ENCODE data around the gene USH2A. TPM values are rescaled to one million over a fixed set of nuclear protein-coding genes. Genes with fewer than 3 reads are reported as not detected.

Gene USH2A
- polyA plus RNA-seq, 2 of the 4 experiments (the other 2 are of a cell fraction) = not detected

GRCh38 chr1:215766521-215766920, 656.7 kb downstream of the USH2A start:
- POLR2A ChIA-PET = no interaction called here

GRCh38 chr1:215765833-215766232, 657.4 kb downstream of the USH2A start:
- TF ChIP-seq EP300 (IDR thresholded peaks at IDR 0.05) (no peak), MYC (IDR thresholded peaks at IDR 0.05; ENCODE audit: borderline replicate concordance, low read length) (no peak), RCOR1 (IDR thresholded peaks at IDR 0.05; ENCODE audit: low read depth, low read length) (no peak), CBX8 (IDR thresholded peaks at IDR 0.05) (no peak), CHD2 (IDR thresholded peaks at IDR 0.05; ENCODE audit: low read length, partially characterized antibody) (no peak), CHD4 (IDR thresholded peaks at IDR 0.05; ENCODE audit: borderline replicate concordance) (no peak), CTCF (IDR thresholded peaks at IDR 0.05) (no peak), HDAC2 (IDR thresholded peaks at IDR 0.05) (no peak), HES2 (IDR thresholded peaks at IDR 0.05) (no peak), KDM1A (IDR thresholded peaks at IDR 0.05; ENCODE audit: low read depth) (no peak), RARB (CRISPR knock-in tag; IDR thresholded peaks at IDR 0.05) (no peak), ESRRA (IDR thresholded peaks at IDR 0.05; ENCODE audit: borderline replicate concordance, low read length) (no peak), MAFK (IDR thresholded peaks at IDR 0.05; ENCODE audit: partially characterized antibody) (no peak), RFX5 (IDR thresholded peaks at IDR 0.05) (no peak), SMC3 (IDR thresholded peaks at IDR 0.05) (no peak), ZNF302 (CRISPR knock-in tag; IDR thresholded peaks at IDR 0.05) (no peak), HMGXB4 (CRISPR knock-in tag; IDR thresholded peaks at IDR 0.05; ENCODE audit: borderline replicate concordance) (no peak)
- CTCF ChIA-PET = no interaction called here
- H3K4me2 ChIP-seq = no peak overlapping the region
- H3K9me3 ChIP-seq = no peaks in the 10 kb centered on the region
- WGBS (ENCODE audit: missing lambda C conversion rate) = 4% methylated on average over 1 of the region's 1 CpG
- H3K27ac ChIP-seq = no peak overlapping the region
- no peaks in the 10 kb centered on the region for H3K4me1 ChIP-seq
- no peak for FAIRE-seq
- POLR2A ChIA-PET = no interaction called here
- H3K4me3 ChIP-seq = no peak overlapping the region
- no peak for DNase-seq (ENCODE audit: low read depth in 1 of 2, low spot score in 1 of 2)
- ATAC-seq = no peak

More at GRCh38 chr1:215766521-215766920, 656.7 kb downstream of the USH2A start:
- ATAC-seq (no peak), DNase-seq (ENCODE audit: low read depth in 1 of 2, low spot score in 1 of 2) (no peak), FAIRE-seq (no peak)
- CTCF ChIA-PET = no interaction called here
- no peaks in the 10 kb centered on the region for H3K9me3 ChIP-seq
- no peak for TF ChIP-seq RCOR1 (IDR thresholded peaks at IDR 0.05; ENCODE audit: low read depth, low read length)
- no peak for TF ChIP-seq CEBPB (IDR thresholded peaks at IDR 0.05)
- TF ChIP-seq USF2 (IDR thresholded peaks at IDR 0.05) = no peak
- TF ChIP-seq RFX5 (IDR thresholded peaks at IDR 0.05) = no peak
- TF ChIP-seq JUN (IDR thresholded peaks at IDR 0.05) = no peak
- TF ChIP-seq EHF (CRISPR knock-in tag; IDR thresholded peaks at IDR 0.05) = no peak
- no peak for TF ChIP-seq HEYL (CRISPR knock-in tag; IDR thresholded peaks at IDR 0.05)
- no peak for TF ChIP-seq ZNF302 (CRISPR knock-in tag; IDR thresholded peaks at IDR 0.05)
- no peak for TF ChIP-seq FOSB (CRISPR knock-in tag; IDR thresholded peaks at IDR 0.05)
- no peak for TF ChIP-seq CHD4 (IDR thresholded peaks at IDR 0.05; ENCODE audit: borderline replicate concordance)
- TF ChIP-seq CBX2 (IDR thresholded peaks at IDR 0.05; ENCODE audit: borderline replicate concordance, low read depth) = no peak
- no peak for TF ChIP-seq NR3C1 (IDR thresholded peaks at IDR 0.05)
- TF ChIP-seq MYC (IDR thresholded peaks at IDR 0.05; ENCODE audit: borderline replicate concordance, low read length) = no peak
- TF ChIP-seq RARB (CRISPR knock-in tag; IDR thresholded peaks at IDR 0.05) = no peak
- H3K4me3 ChIP-seq = no peak overlapping the region
- H3K4me1 ChIP-seq = no peaks in the 10 kb centered on the region
- 4% methylated on average over 1 of the region's 1 CpG for WGBS (ENCODE audit: missing lambda C conversion rate)
- H3K27ac ChIP-seq = no peak overlapping the region
- no peak overlapping the region for H3K4me2 ChIP-seq
